WTC11 (cell line): Measurements from ENCODE around the gene LDLR.

ENCODE experiments used
- CTCF ChIP-seq: fragments of 200-600 bp; IDR thresholded peaks from 2 replicates; pipeline ENCODE4 v1.8.0; 2022; ENCODE audit warnings: antibody characterized with exemption
- MXD4 ChIP-seq: fragments of 250-450 bp; sonication (Bioruptor Pico); IDR thresholded peaks from 2 replicates; pipeline ENCODE4 v1.8.0; 2021; ENCODE audit warnings: mild to moderate bottlenecking, moderate library complexity, borderline replicate concordance
- ZNF232 ChIP-seq: sonication (generic); formaldehyde crosslinking; IDR thresholded peaks from 2 replicates; pipeline ENCODE4 v1.8.0; 2022; ENCODE audit warnings: mild to moderate bottlenecking, missing genetic modification reagents

- TF ChIP-seq CTCF (no peak), ZNF232 (CRISPR knock-in tag) (no peak), MXD4 (no peak)
Observed at GRCh38 chr19:11111771-11112144, 22.5 kb downstream of the LDLR start.
